GM12878 (cell line): ENCODE results near the gene IQGAP2. TPM values are rescaled to one million over a fixed set of nuclear protein-coding genes. Genes with fewer than 3 reads are reported as not detected.

Experiments
- ATAC-seq: fragments of 200-7000 bp; cut with Tn5 transposase; 3 replicates; pipeline ENCODE4 v1.9.1; 2020; ENCODE audit warnings: mild to moderate bottlenecking, moderate library complexity
- BruUV-seq: library from RNA; stranded (reverse); fragments of 400-500 nt; replicated peaks from 2 replicates; lab custom pipeline; 2021; lab: Mats Ljungman, UMichigan
- CTCF ChIA-PET: fragments of 300-600 bp; sonication (Branson Sonifier 250); formaldehyde crosslinking; extraction: SDS; loops from one replicate; lab custom pipeline; 2021; ENCODE audit warnings: inconsistent platforms; lab: Yijun Ruan, JAX
- POLR2A ChIA-PET: fragments of 350-600 bp; formaldehyde crosslinking; extraction: SDS; loops from one replicate; lab custom pipeline; 2021; ENCODE audit warnings: inconsistent platforms; lab: Charles Lee
- RAD21 ChIA-PET: fragments of 300-600 bp; sonication (Branson Sonifier 250); formaldehyde crosslinking; loops from one replicate; lab custom pipeline; 2023; ENCODE audit warnings: antibody characterized with exemption; ENCODE audit not compliant: unreplicated experiment; lab: Charles Lee
- SMC1A ChIA-PET: fragments of 300-600 bp; sonication (Branson Sonifier 250); formaldehyde crosslinking; loops from one replicate; lab custom pipeline; 2023; ENCODE audit not compliant: unreplicated experiment, uncharacterized antibody; lab: Charles Lee
- DNase-seq: peaks from one replicate; pipeline ENCODE4 v3.0.0-alpha.2; 2011; ENCODE audit warnings: low read depth, low spot score
- FAIRE-seq: peaks from 3 replicates; lab custom pipeline; 2011; peaks lifted over from hg19 to GRCh38; lab: Jason Lieb, UNC
- H2AFZ ChIP-seq: 2 replicates; pipeline ENCODE4 v1.6.0; 2011; ENCODE audit warnings: low read depth, low read length, control low read depth; ENCODE audit not compliant: control insufficient read depth
- H3K27ac ChIP-seq: 2 replicates; pipeline ENCODE4 v1.5.1; 2011; ENCODE audit warnings: control low read depth; ENCODE audit not compliant: control insufficient read depth, insufficient read depth
- H3K27me3 ChIP-seq, 2 experiments: replicated peaks in 1 of 2; 2 replicates each; pipeline versions ENCODE4 v1.6.0 to v1.6.1; 2011; ENCODE audit warnings: low read length in 1 of 2; ENCODE audit not compliant: control insufficient read depth in 2 of 2, insufficient read depth in 2 of 2
- H3K36me3 ChIP-seq, 2 experiments: 2 replicates each; pipeline ENCODE4 v1.5.1; 2011; ENCODE audit warnings: low read length in 1 of 2; ENCODE audit not compliant: control insufficient read depth in 2 of 2, insufficient read depth in 2 of 2
- H3K4me1 ChIP-seq: 2 replicates; pipeline ENCODE4 v1.6.1; 2011; ENCODE audit warnings: mild to moderate bottlenecking, low read length, moderate library complexity, mixed read lengths; ENCODE audit not compliant: control insufficient read depth, insufficient read depth
- H3K4me2 ChIP-seq: 2 replicates; pipeline ENCODE4 v1.6.0; 2011; ENCODE audit warnings: control low read depth; ENCODE audit not compliant: control insufficient read depth, insufficient read depth
- H3K4me3 ChIP-seq: fragments of 200-600 bp; sonication (generic); 2 replicates; pipeline ENCODE4 v1.5.1; 2016
- H3K79me2 ChIP-seq: 2 replicates; pipeline ENCODE4 v1.6.0; 2011; ENCODE audit warnings: low read length; ENCODE audit not compliant: control insufficient read depth, insufficient read depth
- H3K9ac ChIP-seq: 2 replicates; pipeline ENCODE4 v1.8.0; 2011; ENCODE audit warnings: low read length, control low read depth, mixed read lengths; ENCODE audit not compliant: control insufficient read depth, insufficient read depth
- H3K9me3 ChIP-seq: replicated peaks from 3 replicates; pipeline ENCODE4 v1.5.1; 2011; ENCODE audit warnings: mild to moderate bottlenecking, low read length; ENCODE audit not compliant: control insufficient read depth, insufficient read depth
- H4K20me1 ChIP-seq: 2 replicates; pipeline ENCODE4 v1.6.0; 2011; ENCODE audit not compliant: control insufficient read depth, insufficient read depth
- CBX5 ChIP-seq: sonication (generic); IDR thresholded peaks from 2 replicates; pipeline ENCODE4 v1.6.1; 2016; ENCODE audit warnings: low read depth, moderate library complexity, mild to moderate bottlenecking, inconsistent platforms
- E2F4 ChIP-seq: IDR thresholded peaks from 2 replicates; pipeline ENCODE4 v1.6.1; 2012; ENCODE audit warnings: low read depth, low read length, improper control_type of control experiment
- RAD51 ChIP-seq: fragments of 450-650 bp; IDR thresholded peaks from 2 replicates; pipeline ENCODE4 v1.6.1; 2016; ENCODE audit warnings: moderate library complexity, mild to moderate bottlenecking, inconsistent platforms
- RCOR1 ChIP-seq: conservative IDR thresholded peaks from 2 replicates; pipeline ENCODE4 v1.6.1; 2012; ENCODE audit warnings: low read depth, low read length, improper control_type of control experiment
- REST ChIP-seq: IDR thresholded peaks from 2 replicates; pipeline ENCODE4 v1.6.1; 2012; ENCODE audit warnings: mild to moderate bottlenecking, low read depth, low read length
- TCF7 ChIP-seq: IDR thresholded peaks from 2 replicates; pipeline ENCODE4 v1.6.1; 2014; ENCODE audit warnings: antibody characterized with exemption, borderline replicate concordance
- USF1 ChIP-seq: IDR thresholded peaks from 2 replicates; pipeline ENCODE4 v1.6.1; 2011; ENCODE audit warnings: borderline replicate concordance, low read depth, mild to moderate bottlenecking, moderate library complexity, mixed read lengths, low read length; ENCODE audit not compliant: insufficient read depth; ENCODE audit errors: extremely low read length
- WGBS: methylation state at CpG from one replicate; pipeline ENCODE4 v1.1.6; 2016; ENCODE audit warnings: low lambda C conversion rate; ENCODE audit not compliant: insufficient replicate concordance, insufficient coverage; ENCODE audit errors: missing lambda C conversion rate; 5-methylcytosine and 5-hydroxymethylcytosine counted together
- in situ Hi-C: fragments of 300-500 bp; cut with MboI; formaldehyde crosslinking; loops from 9 replicates; pipeline ENCODE4 v1.14.3; 2018; ENCODE audit warnings: mixed read lengths
- intact Hi-C: fragments of 100-400 bp; cut with micrococcal nuclease; formaldehyde crosslinking; loops from one replicate; pipeline ENCODE4 v1.14.2; 2022; ENCODE audit not compliant: unreplicated experiment
- polyA plus RNA-seq, 11 experiments: library from polyadenylated mRNA; depleted of rRNA in 4 of 11; unstranded in 6 of 11; stranded (reverse) in 5 of 11; fragments of >200 nt; fragmentation: Nextera tagmentation in 4 of 11; fragmentation: Illumina TruSeq in 1 of 11; extraction: Ambion mirVana in 4 of 11; extraction: Trizol in 1 of 11; gene quantifications; 1 replicate in 1 of 11; 2 replicates in 10 of 11; pipeline versions ENCODE4 v1.2.1 to v1.2.3, GENCODE V29; 2011 to 2016; ENCODE audit warnings: inconsistent platforms in 2 of 11, missing spikeins in 2 of 11, low read depth in 1 of 11
- total RNA-seq, 4 experiments: library from RNA; depleted of rRNA in 3 of 4; stranded (reverse); fragments of >200 nt in 3 of 4; fragmentation: Illumina TruSeq in 1 of 4; extraction: Trizol in 1 of 4; gene quantifications; 2 replicates each; pipeline versions ENCODE4 v1.2.1 to v1.2.3, GENCODE V29; 2013 to 2021

IQGAP2 gene
- total and polyA plus RNA-seq, 10 of the 15 experiments (the other 5 are each of a cell fraction or from before 2014, with no cell fraction given): 14.5 to 41.4 (median 21.8) TPM

DNA sequence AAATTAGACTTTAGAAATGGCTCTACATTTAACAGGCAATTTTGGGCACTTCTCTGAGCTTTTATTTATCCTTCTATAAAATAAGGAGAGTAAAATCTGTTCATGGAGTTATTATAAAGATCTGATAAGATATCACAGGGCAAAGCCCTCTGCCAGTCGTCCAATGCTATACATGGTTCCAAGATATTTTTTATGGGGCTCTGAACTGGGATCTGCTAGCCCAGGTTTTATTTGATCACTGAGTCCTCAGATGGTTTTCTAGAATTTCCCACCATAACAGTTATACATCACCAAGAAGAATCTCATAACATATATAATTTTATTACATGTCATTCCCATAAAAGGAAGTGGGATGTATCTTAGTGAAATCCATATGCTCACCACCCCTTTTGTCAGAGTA lies 23.2 kb upstream of the IQGAP2 start:
- Histone ChIP-seq H3K9ac (no peak overlapping the region), H3K4me1 (no peaks in the 10 kb centered on the region), H3K4me2 (no peak overlapping the region), H3K27me3 (no peaks in the 10 kb centered on the region), H3K4me3 (no peak overlapping the region), H4K20me1 (no peaks in the 10 kb centered on the region), H3K27ac (no peak overlapping the region), H3K36me3 (no peaks in the 10 kb centered on the region), H3K9me3 (no peaks in the 10 kb centered on the region), H2AFZ (no peak overlapping the region), H3K79me2 (no peaks in the 10 kb centered on the region)
- TF ChIP-seq CBX5 (no peak), REST (no peak), RAD51 (no peak), TCF7 (no peak), RCOR1 (no peak), E2F4 (no peak), USF1 (no peak)
- FAIRE-seq: no peak
- BruUV-seq: no TSS peak
- POLR2A ChIA-PET: interaction anchor here (0.6 to 1.0 kb wide), 2 partner anchors 10 to 29 kb away, joined by 3 to 4 read pairs; no protein-coding TSS in a partner anchor
- intact Hi-C loops: no loop called here
- ATAC-seq: no peak
- CTCF ChIA-PET: interaction anchor here (0.8 kb wide), 1 partner anchor 24 kb away, joined by 3 read pairs; no protein-coding TSS in a partner anchor
- RAD21 ChIA-PET: interaction anchor here (1.4 kb wide), 1 partner anchor 204 kb away, joined by 5 read pairs; no protein-coding TSS in a partner anchor
- DNase-seq: no peak
- 10% methylated on average over 1 of the region's 1 CpG for WGBS
- SMC1A ChIA-PET: interaction anchor here (1.3 to 1.5 kb wide), 2 partner anchors 9 to 14 kb away, joined by 5 to 6 read pairs; no protein-coding TSS in a partner anchor
- in situ Hi-C loops: no loop called here
